ENCODE data around the gene CDC42EP4.

CDC42EP4 gene

GRCh38 chr17:73357981-73358380 lies 46.2 kb upstream of the CDC42EP4 start:
- no peak for DNase-seq (ENCODE audit: low spot score)
- TF ChIP-seq, protein P1, sequence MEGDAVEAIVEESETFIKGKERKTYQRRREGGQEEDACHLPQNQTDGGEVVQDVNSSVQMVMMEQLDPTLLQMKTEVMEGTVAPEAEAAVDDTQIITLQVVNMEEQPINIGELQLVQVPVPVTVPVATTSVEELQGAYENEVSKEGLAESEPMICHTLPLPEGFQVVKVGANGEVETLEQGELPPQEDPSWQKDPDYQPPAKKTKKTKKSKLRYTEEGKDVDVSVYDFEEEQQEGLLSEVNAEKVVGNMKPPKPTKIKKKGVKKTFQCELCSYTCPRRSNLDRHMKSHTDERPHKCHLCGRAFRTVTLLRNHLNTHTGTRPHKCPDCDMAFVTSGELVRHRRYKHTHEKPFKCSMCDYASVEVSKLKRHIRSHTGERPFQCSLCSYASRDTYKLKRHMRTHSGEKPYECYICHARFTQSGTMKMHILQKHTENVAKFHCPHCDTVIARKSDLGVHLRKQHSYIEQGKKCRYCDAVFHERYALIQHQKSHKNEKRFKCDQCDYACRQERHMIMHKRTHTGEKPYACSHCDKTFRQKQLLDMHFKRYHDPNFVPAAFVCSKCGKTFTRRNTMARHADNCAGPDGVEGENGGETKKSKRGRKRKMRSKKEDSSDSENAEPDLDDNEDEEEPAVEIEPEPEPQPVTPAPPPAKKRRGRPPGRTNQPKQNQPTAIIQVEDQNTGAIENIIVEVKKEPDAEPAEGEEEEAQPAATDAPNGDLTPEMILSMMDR (IDR thresholded peaks at IDR 0.05; ENCODE audit: extremely low read depth, insufficient read depth, missing control alignments), result no peak
- in situ Hi-C loops (cut with MboI; ENCODE audit: low pct_unique_long_range_greater_than_20kb, low sequenced_read_pairs, unreplicated experiment), result loop anchor here (25.0 kb wide), 1 partner anchor 796 kb away; no protein-coding TSS in a partner anchor

GRCh38 chr17:73357318-73357717 lies 45.5 kb upstream of the CDC42EP4 start:
- no peak for DNase-seq (ENCODE audit: low spot score)
- TF ChIP-seq, protein P1 (IDR thresholded peaks at IDR 0.05; ENCODE audit: extremely low read depth, insufficient read depth, missing control alignments), result no peak
- in situ Hi-C loops (cut with MboI; ENCODE audit: low pct_unique_long_range_greater_than_20kb, low sequenced_read_pairs, unreplicated experiment), result loop anchor here (25.0 kb wide), 1 partner anchor 795 kb away; no protein-coding TSS in a partner anchor

GRCh38 chr17:73356561-73357170 lies 44.9 kb upstream of the CDC42EP4 start:
- TF ChIP-seq, protein P1 (IDR thresholded peaks at IDR 0.05; ENCODE audit: extremely low read depth, insufficient read depth, missing control alignments), result no peak
- DNase-seq (ENCODE audit: low spot score), result no peak
- in situ Hi-C loops (cut with MboI; ENCODE audit: low pct_unique_long_range_greater_than_20kb, low sequenced_read_pairs, unreplicated experiment), result loop anchor here (25.0 kb wide), 1 partner anchor 794 kb away; no protein-coding TSS in a partner anchor

- no peak for DNase-seq (ENCODE audit: low spot score)
- TF ChIP-seq, protein P1 (IDR thresholded peaks at IDR 0.05; ENCODE audit: extremely low read depth, insufficient read depth, missing control alignments), result no peak
- in situ Hi-C loops (cut with MboI; ENCODE audit: low pct_unique_long_range_greater_than_20kb, low sequenced_read_pairs, unreplicated experiment), result loop anchor here (25.0 kb wide), 1 partner anchor 792 kb away; no protein-coding TSS in a partner anchor
Measured at GRCh38 chr17:73354423-73355284, 42.9 kb upstream of the CDC42EP4 start.

DNA sequence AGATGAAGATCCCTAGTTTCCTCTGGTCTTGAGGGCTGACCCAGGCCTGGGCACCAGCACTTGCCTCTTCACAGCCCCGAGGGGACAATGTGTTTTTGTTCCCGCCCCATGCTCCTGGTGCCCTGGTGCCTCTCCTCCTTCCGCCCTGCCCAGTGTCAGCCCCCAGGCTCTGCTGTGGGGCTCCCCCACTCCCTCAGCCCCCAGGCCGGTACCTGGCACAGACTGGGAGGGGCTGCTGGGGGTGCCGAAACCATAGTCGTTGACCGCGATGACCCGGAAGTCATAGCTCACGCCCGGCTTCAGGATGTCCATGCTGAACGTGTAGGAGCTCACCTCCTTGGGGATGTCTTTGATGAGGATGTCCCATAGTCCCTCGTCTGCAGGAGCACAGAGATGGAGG lies 40.5 kb upstream of the CDC42EP4 start:
- DNase-seq (ENCODE audit: low spot score), result no peak
- in situ Hi-C loops (cut with MboI; ENCODE audit: low pct_unique_long_range_greater_than_20kb, low sequenced_read_pairs, unreplicated experiment), result loop anchor here (25.0 kb wide), 1 partner anchor 790 kb away; no protein-coding TSS in a partner anchor
- TF ChIP-seq, protein P1 (IDR thresholded peaks at IDR 0.05; ENCODE audit: extremely low read depth, insufficient read depth, missing control alignments), result no peak

- TF ChIP-seq, protein P1 (IDR thresholded peaks at IDR 0.05; ENCODE audit: extremely low read depth, insufficient read depth, missing control alignments), result no peak
- in situ Hi-C loops (cut with MboI; ENCODE audit: low pct_unique_long_range_greater_than_20kb, low sequenced_read_pairs, unreplicated experiment), result loop anchor here (25.0 kb wide), 1 partner anchor 789 kb away; no protein-coding TSS in a partner anchor
- no peak for DNase-seq (ENCODE audit: low spot score)
Measured at GRCh38 chr17:73351764-73352163, 40.0 kb upstream of the CDC42EP4 start.
